GM21367 (cell line): Measurements from ENCODE around the gene SLC34A1.

Source experiments
- ATAC-seq: cut with Tn5 transposase; IDR thresholded peaks from one replicate; pipeline ENCODE4 v1.9.1; 2021; ENCODE audit not compliant: unreplicated experiment

Gene SLC34A1

DNA sequence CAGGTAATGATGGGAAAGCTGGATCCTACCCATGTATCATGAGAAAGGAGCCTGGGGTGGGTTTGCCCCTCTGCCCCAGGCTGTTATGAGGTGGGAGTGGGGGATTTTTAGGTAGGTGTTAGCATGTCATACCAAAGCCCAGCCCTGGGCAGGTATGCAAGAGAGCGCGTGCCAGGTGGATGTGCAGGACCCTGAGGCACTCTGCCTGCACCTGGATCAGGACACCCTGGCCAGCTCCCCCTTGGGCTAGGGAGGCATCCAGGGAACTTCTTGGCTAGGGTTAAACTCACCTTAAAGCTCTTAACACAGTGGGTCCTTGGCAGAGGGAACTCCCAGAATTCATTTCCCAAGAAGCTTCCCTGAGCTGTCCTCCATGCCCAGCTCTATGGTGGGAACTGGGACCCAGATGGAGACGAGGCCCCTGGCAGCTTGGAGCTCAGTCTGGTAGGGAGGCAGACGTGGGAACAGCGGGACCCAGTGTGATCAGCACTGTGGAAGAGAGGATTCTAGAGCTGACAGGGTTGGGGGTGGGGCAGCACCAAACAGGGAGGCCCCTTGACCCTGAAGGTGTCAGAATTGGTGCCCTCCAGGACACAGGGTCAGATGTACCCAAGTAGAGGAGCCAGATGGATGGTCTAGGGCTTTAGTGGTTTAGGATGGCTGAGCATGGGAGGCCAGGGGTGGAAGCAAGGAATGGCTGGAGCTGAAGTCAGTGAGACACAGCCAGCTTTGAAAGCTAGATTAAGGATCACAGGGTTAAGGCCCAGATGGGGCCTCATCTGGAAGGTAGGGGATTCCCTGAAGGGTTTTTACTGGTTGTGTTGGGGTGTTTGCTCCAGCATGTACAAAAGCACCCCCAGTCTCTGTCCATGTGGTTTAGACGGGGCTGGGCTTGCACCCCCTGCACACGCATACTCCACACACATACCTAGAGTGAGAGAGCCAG, 60.1 kb downstream of the SLC34A1 start:
- ATAC-seq = no peak

DNA sequence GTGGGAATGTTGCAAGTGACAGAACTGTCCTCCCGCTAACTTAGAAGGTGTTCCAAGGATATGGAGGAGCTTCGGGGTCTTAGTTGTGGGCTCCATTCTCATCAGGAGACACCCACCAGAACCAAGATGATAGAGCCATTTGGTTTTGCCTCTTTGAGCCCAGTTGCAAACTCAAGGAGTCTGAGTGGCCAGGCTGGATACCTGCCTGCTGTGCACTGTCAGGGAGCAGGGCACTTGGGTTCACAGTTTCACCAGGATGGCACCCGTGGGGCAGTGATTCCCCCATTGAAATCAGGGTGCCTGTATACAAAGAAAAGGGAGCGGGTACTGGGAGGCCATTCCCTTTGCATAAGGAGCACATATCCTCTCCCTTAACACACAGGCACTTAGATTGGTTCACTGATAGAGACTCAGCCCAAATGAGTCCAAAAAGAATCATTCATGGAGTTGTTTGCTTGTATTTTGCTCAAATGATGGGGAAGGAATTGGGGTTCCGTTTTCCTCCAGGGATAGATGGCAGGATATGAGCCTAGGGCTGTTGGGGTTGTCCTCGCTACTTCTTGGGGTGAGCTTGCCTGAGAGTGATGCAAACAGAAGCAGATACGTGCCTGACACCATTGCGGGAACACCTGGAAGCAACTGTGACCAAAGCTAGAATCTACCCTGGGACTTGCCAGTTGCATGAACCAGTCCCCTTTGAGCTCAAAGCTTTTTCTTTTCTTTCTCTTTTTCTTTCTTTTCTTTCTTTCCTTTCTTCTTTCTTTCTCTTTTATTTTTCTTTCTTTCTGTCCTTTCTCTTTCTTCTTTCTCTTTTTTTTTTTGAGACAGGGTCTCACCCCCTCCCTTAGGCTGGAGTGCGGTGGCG, 61.0 kb downstream of the SLC34A1 start:
- no peak for ATAC-seq

DNA sequence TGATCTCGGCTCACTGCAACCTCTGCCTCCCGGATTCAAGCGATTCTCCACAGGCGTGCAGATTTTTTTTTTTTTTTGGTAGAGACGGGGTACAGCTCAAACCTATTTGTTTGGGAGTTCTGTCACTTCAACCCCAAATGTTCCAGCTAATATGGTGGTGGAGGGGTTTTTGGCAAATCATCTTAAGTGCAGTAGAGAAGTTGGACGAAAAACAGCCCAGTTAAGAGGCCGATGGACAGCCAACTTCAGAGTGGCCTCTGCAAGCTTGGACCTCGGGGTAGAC, 61.6 kb downstream of the SLC34A1 start:
- no peak for ATAC-seq

- ATAC-seq = peak; percentile 45
Observed at GRCh38 chr5:177446200-177447065, 62.2 kb downstream of the SLC34A1 start, which contains the start of gene PRR7. Gene PRR7, plus strand, starts transcription at chr5:177446814. Its CDS starts 8,254 bp downstream, at chr5:177455068.

DNA sequence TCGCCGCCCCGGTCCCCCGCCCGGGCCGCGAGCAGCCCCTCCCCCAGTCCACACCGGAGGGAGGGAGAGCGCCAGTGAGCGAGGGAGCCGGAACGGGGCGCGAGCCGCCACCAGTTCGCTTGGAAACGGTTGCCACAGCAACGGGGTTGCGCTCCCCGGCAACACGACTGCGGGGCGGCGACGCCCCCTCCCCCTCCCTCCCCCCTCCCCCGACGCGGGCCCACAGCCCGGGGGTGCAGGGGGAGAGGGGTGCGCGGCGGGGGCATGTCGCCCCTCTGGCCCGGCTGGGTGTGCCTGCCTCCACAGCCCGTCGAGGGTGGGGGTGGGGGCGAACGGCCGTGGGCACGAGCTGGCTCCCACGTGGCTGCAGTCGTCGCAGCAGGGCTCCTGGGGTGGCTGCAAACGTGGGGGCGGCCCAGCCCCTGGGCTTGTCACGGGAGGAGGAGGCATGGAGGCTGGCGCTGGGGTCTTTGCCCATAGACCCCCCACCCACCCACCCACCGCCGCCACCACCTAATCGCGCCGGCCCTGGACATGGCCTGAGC, 62.9 kb downstream of the SLC34A1 start:
- ATAC-seq = peak; percentile 25

- ATAC-seq = no peak
Observed at GRCh38 chr5:177447611-177448243, 63.5 kb downstream of the SLC34A1 start.
